Keratinocyte (primary cell): ENCODE results near the gene YIPF7. TPM values are rescaled to one million over a fixed set of nuclear protein-coding genes. Genes with fewer than 3 reads are reported as not detected.

ENCODE experiments used
- DNase-seq: peaks from one replicate; pipeline ENCODE4 v3.0.0-alpha.2; 2011; ENCODE audit warnings: low read depth, missing footprints, low spot score
- FAIRE-seq: peaks from 2 replicates; lab custom pipeline; 2011; peaks lifted over from hg19 to GRCh38; lab: Jason Lieb, UNC
- H2AFZ ChIP-seq: 2 replicates; pipeline ENCODE4 v1.6.0; 2012; ENCODE audit warnings: low read length, control low read depth, inconsistent platforms; ENCODE audit not compliant: control insufficient read depth
- H3K27ac ChIP-seq: 2 replicates; pipeline ENCODE4 v1.5.1; 2011; ENCODE audit warnings: low read length; ENCODE audit not compliant: control insufficient read depth, insufficient read depth
- H3K27me3 ChIP-seq: 3 replicates; pipeline ENCODE4 v1.6.0; 2011; ENCODE audit warnings: low read length; ENCODE audit not compliant: control insufficient read depth, insufficient read depth; ENCODE audit errors: extremely low read depth
- H3K36me3 ChIP-seq, 2 experiments: 2 replicates in 1 of 2; 3 replicates in 1 of 2; pipeline ENCODE4 v1.5.1; 2011; ENCODE audit warnings: low read length in 2 of 2, mild to moderate bottlenecking in 1 of 2; ENCODE audit not compliant: control insufficient read depth in 2 of 2, insufficient read depth in 2 of 2; ENCODE audit errors: extremely low read depth in 1 of 2
- H3K4me1 ChIP-seq: 3 replicates; pipeline ENCODE4 v1.5.1; 2011; ENCODE audit warnings: low read length; ENCODE audit not compliant: control insufficient read depth, insufficient read depth; ENCODE audit errors: extremely low read depth
- H3K4me2 ChIP-seq: 3 replicates; pipeline ENCODE4 v1.6.0; 2011; ENCODE audit warnings: low read depth, low read length; ENCODE audit not compliant: control insufficient read depth, insufficient read depth; ENCODE audit errors: extremely low read depth
- H3K4me3 ChIP-seq, 3 experiments: fragments of 200-600 bp in 1 of 3; sonication (generic) in 1 of 3; 2 replicates in 2 of 3; 3 replicates in 1 of 3; pipeline ENCODE4 v1.5.1; 2011 to 2016; ENCODE audit warnings: low read length in 3 of 3, mild to moderate bottlenecking in 3 of 3, control low read depth in 2 of 3, inconsistent platforms in 1 of 3, low read depth in 1 of 3, mixed read lengths in 1 of 3, mixed run types in 1 of 3, moderate library complexity in 1 of 3; ENCODE audit not compliant: control insufficient read depth in 2 of 3, insufficient read depth in 2 of 3; ENCODE audit errors: extremely low read depth in 1 of 3
- H3K79me2 ChIP-seq: 2 replicates; pipeline ENCODE4 v1.6.0; 2012; ENCODE audit warnings: low read length; ENCODE audit not compliant: control insufficient read depth, insufficient read depth
- H3K9ac ChIP-seq: 3 replicates; pipeline ENCODE4 v1.6.0; 2011; ENCODE audit warnings: low read length; ENCODE audit not compliant: control insufficient read depth, insufficient read depth; ENCODE audit errors: extremely low read depth
- H3K9me1 ChIP-seq: 3 replicates; pipeline ENCODE4 v1.6.0; 2011; ENCODE audit warnings: low read length; ENCODE audit not compliant: control insufficient read depth, insufficient read depth; ENCODE audit errors: extremely low read depth
- H3K9me3 ChIP-seq: 2 replicates; pipeline ENCODE4 v1.5.1; 2012; ENCODE audit warnings: low read depth, low read length; ENCODE audit not compliant: control insufficient read depth
- H4K20me1 ChIP-seq: 3 replicates; pipeline ENCODE4 v1.6.0; 2011; ENCODE audit warnings: low read length; ENCODE audit not compliant: control insufficient read depth, insufficient read depth; ENCODE audit errors: extremely low read depth
- CTCF ChIP-seq, 3 experiments: IDR thresholded peaks in 1 of 3; conservative IDR thresholded peaks in 1 of 3; optimal IDR thresholded peaks in 1 of 3; 2 replicates in 2 of 3; 3 replicates in 1 of 3; pipeline versions ENCODE3 to v1.5.1; 2011; ENCODE audit warnings: low read length in 3 of 3, mild to moderate bottlenecking in 3 of 3, moderate library complexity in 2 of 3, control low read depth in 1 of 3, inconsistent platforms in 1 of 3; ENCODE audit not compliant: insufficient read depth in 2 of 3; ENCODE audit errors: extremely low read depth in 1 of 3
- EZH2 ChIP-seq: IDR thresholded peaks from one replicate; pipeline ENCODE4 v1.6.1; 2012; ENCODE audit warnings: inconsistent platforms, mild to moderate bottlenecking, low read length, moderate library complexity
- dilution Hi-C: fragments of 300-500 bp; cut with MboI; formaldehyde crosslinking; loops from one replicate; pipeline ENCODE4 v1.7.0; 2020; ENCODE audit warnings: low sequenced_read_pairs; ENCODE audit not compliant: extremely low pct_ligation_motif_present
- polyA plus RNA-seq, 5 experiments: library from polyadenylated mRNA; depleted of rRNA in 3 of 5; stranded (reverse) in 3 of 5; stranded (forward) in 1 of 5; unstranded in 1 of 5; fragments of >200 nt; gene quantifications; 1 replicate in 1 of 5; 2 replicates in 3 of 5; 3 replicates in 1 of 5; pipeline versions ENCODE4 v1.2.1 to v1.2.3, GENCODE V29; 2011 to 2012; ENCODE audit warnings: missing spikeins in 2 of 5, low read depth in 1 of 5, low replicate concordance in 1 of 5

Gene YIPF7
- polyA plus RNA-seq, 1 donor (not counting 4 experiments of a cell fraction or from before 2014, with no cell fraction given), result not detected

GRCh38 chr4:44700427-44700826 lies 49.0 kb upstream of the YIPF7 start:
- DNase-seq (no peak), FAIRE-seq (no peak)
- TF ChIP-seq CTCF (optimal IDR thresholded peaks at IDR 0.05 in 1 of 3, IDR thresholded peaks at IDR 0.05 in 1 of 3, conservative IDR thresholded peaks at IDR 0.05 in 1 of 3; ENCODE audit: extremely low read depth in 1 of 3, insufficient read depth in 2 of 3, low read length in 3 of 3), result no peak
- no peak for TF ChIP-seq EZH2
- dilution Hi-C loops, result no loop called here
- Histone ChIP-seq H2AFZ (no peak overlapping the region), H3K9me1 (no peaks in the 10 kb centered on the region), H3K36me3 (peaks cover under 1 to 8% of the 10 kb centered on the region in 2 experiments), H3K9me3 (no peaks in the 10 kb centered on the region), H3K27ac (no peak overlapping the region), H3K4me3 (no peak overlapping the region), H3K9ac (no peak overlapping the region), H4K20me1 (no peaks in the 10 kb centered on the region), H3K79me2 (no peaks in the 10 kb centered on the region), H3K27me3 (no peaks in the 10 kb centered on the region), H3K4me2 (no peak overlapping the region), H3K4me1 (no peaks in the 10 kb centered on the region)

GRCh38 chr4:44684648-44685047 lies 33.2 kb upstream of the YIPF7 start:
- H2AFZ ChIP-seq, result no peak overlapping the region
- no peak overlapping the region for H3K27ac ChIP-seq
- H3K27me3 ChIP-seq, result no peaks in the 10 kb centered on the region
- no peaks in the 10 kb centered on the region for H4K20me1 ChIP-seq
- H3K36me3 ChIP-seq, result peaks cover 5 to 10% of the 10 kb centered on the region in 2 experiments
- H3K9me3 ChIP-seq, result no peaks in the 10 kb centered on the region
- no peak overlapping the region for H3K9ac ChIP-seq
- no peak overlapping the region for H3K4me3 ChIP-seq
- TF ChIP-seq EZH2, result no peak
- no peak for TF ChIP-seq CTCF (optimal IDR thresholded peaks at IDR 0.05 in 1 of 3, IDR thresholded peaks at IDR 0.05 in 1 of 3, conservative IDR thresholded peaks at IDR 0.05 in 1 of 3; ENCODE audit: extremely low read depth in 1 of 3, insufficient read depth in 2 of 3, low read length in 3 of 3)
- peaks cover 23% of the 10 kb centered on the region for H3K79me2 ChIP-seq
- H3K4me1 ChIP-seq, result peaks cover 3% of the 10 kb centered on the region
- dilution Hi-C loops, result no loop called here
- FAIRE-seq (no peak), DNase-seq (no peak)
- H3K4me2 ChIP-seq, result no peak overlapping the region
- H3K9me1 ChIP-seq, result no peaks in the 10 kb centered on the region
